Smooth muscle cell (in vitro differentiated cells): ENCODE results near the gene TEX14. TPM values are rescaled to one million over a fixed set of nuclear protein-coding genes. Genes with fewer than 3 reads are reported as not detected.

Experiments
- DNase-seq: peaks from one replicate; lab custom pipeline; 2025; ENCODE audit not compliant: unreplicated experiment; lab: John Stamatoyannopoulos, UW
- H2AFZ ChIP-seq: fragments of 200-600 bp; sonication (generic); 2 replicates; pipeline ENCODE4 v1.6.0; 2016; ENCODE audit warnings: antibody characterized with exemption, low read depth, mild to moderate bottlenecking
- H3F3A ChIP-seq: fragments of 200-600 bp; sonication (generic); 2 replicates; pipeline ENCODE4 v1.6.0; 2017; ENCODE audit warnings: antibody characterized with exemption, low read depth
- H3K27ac ChIP-seq: fragments of 200-600 bp; sonication (generic); 2 replicates; pipeline ENCODE4 v1.5.1; 2016; ENCODE audit warnings: low read depth, mild to moderate bottlenecking
- H3K27me3 ChIP-seq: fragments of 200-600 bp; sonication (generic); 2 replicates; pipeline ENCODE4 v1.6.1; 2016; ENCODE audit warnings: low read depth, mild to moderate bottlenecking
- H3K36me3 ChIP-seq: fragments of 200-600 bp; sonication (generic); 2 replicates; pipeline ENCODE4 v1.5.1; 2016; ENCODE audit warnings: low read depth
- H3K4me1 ChIP-seq: fragments of 200-600 bp; sonication (generic); 2 replicates; pipeline ENCODE4 v1.5.1; 2016; ENCODE audit warnings: low read depth
- H3K4me2 ChIP-seq: fragments of 200-600 bp; sonication (generic); 2 replicates; pipeline ENCODE4 v1.6.0; 2016; ENCODE audit warnings: mild to moderate bottlenecking
- H3K4me3 ChIP-seq: fragments of 200-600 bp; sonication (generic); 2 replicates; pipeline ENCODE4 v1.5.1; 2016; ENCODE audit warnings: mild to moderate bottlenecking
- H3K79me2 ChIP-seq: fragments of 200-600 bp; sonication (generic); 2 replicates; pipeline ENCODE4 v1.6.0; 2016; ENCODE audit warnings: low read depth, mild to moderate bottlenecking
- H3K9ac ChIP-seq: fragments of 200-600 bp; sonication (generic); 2 replicates; pipeline ENCODE4 v1.6.0; 2016; ENCODE audit warnings: low read depth
- H3K9me3 ChIP-seq: fragments of 200-600 bp; sonication (generic); replicated peaks from 2 replicates; pipeline ENCODE4 v1.5.1; 2016; ENCODE audit warnings: low read depth
- H4K20me1 ChIP-seq: fragments of 200-600 bp; sonication (generic); 2 replicates; pipeline ENCODE4 v1.6.0; 2016; ENCODE audit warnings: low read depth
- CTCF ChIP-seq: fragments of 200-600 bp; sonication (generic); IDR thresholded peaks from 2 replicates; pipeline ENCODE4 v1.5.1; 2017; ENCODE audit warnings: borderline replicate concordance, mild to moderate bottlenecking, antibody characterized with exemption; ENCODE audit not compliant: insufficient read depth, poor library complexity, severe bottlenecking
- WGBS: methylation state at CpG from one replicate; pipeline ENCODE4 v1.1.7; 2016; ENCODE audit warnings: low lambda C conversion rate; 5-methylcytosine and 5-hydroxymethylcytosine counted together
- polyA plus RNA-seq: library from polyadenylated mRNA; unstranded; fragments of >200 nt; fragmentation: Nextera tagmentation; extraction: Ambion mirVana; gene quantifications from 2 replicates; pipeline ENCODE4 v1.2.1, GENCODE V29; 2016
- total RNA-seq: library from RNA; depleted of rRNA; stranded (reverse); fragments of >200 nt; gene quantifications from 2 replicates; pipeline ENCODE4 v1.2.3, GENCODE V29; 2014

Gene TEX14
- total and polyA plus RNA-seq, 2 experiments from 2014 or later = 0.04 TPM; not detected in 1

DNA sequence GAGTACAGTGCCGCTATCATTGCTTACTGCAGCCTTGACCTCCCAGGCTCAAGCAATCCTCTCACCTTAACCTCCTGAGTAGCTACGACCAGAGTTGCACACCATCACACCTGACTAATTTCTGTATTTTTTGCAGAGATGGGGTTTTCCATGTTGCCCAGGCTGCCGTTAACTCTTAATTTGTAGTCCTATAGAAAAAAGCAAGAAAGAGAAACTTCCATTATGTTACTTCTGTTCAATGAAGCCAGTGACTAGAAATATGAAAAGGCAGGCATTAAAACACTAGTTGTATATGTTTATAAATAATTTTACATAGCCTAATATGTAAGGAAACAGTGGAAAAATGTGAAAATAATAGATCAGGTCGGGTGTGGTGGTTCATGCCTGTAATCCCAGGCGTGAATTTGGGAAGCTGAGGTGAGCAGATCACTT is 10.2 kb upstream of the TEX14 start:
- Histone ChIP-seq H3K9ac (no peak overlapping the region), H3F3A (no peaks in the 10 kb centered on the region), H3K79me2 (no peaks in the 10 kb centered on the region), H3K36me3 (no peaks in the 10 kb centered on the region), H3K4me1 (peaks cover 9% of the 10 kb centered on the region), H3K27ac (no peak overlapping the region), H3K4me3 (no peak overlapping the region), H3K9me3 (no peaks in the 10 kb centered on the region), H2AFZ (no peak overlapping the region), H3K27me3 (no peaks in the 10 kb centered on the region), H3K4me2 (no peak overlapping the region), H4K20me1 (no peaks in the 10 kb centered on the region)
- TF ChIP-seq CTCF = no peak
- DNase-seq = no peak
- 95% methylated on average over 5 of the region's 5 CpGs for WGBS

DNA sequence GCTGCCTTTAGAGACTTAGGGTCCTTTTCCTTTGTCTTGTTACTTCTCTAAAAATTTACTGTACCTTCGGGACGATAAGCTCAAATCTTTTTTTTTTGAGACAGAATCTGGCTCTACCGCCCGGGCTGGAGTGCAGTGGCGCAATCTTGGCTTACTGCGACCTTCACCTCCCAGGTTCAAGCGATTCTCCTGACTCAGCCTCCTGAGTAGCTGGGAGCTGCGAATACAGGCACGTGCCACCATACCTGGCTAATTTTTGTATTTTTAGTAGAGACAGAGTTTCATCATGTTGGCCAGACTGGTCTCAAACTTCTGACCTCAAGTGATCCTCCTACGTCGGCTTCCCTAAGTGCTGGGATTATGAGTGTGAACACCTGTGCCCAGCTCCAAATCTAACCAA is 7.9 kb upstream of the TEX14 start:
- 98% methylated on average over 11 of the region's 11 CpGs for WGBS
- Histone ChIP-seq H4K20me1 (no peaks in the 10 kb centered on the region), H3F3A (no peaks in the 10 kb centered on the region), H3K9ac (no peak overlapping the region), H3K36me3 (no peaks in the 10 kb centered on the region), H3K9me3 (no peaks in the 10 kb centered on the region), H3K27ac (no peak overlapping the region), H2AFZ (no peak overlapping the region), H3K4me3 (no peak overlapping the region), H3K4me2 (no peak overlapping the region), H3K79me2 (no peaks in the 10 kb centered on the region), H3K4me1 (peaks cover 9% of the 10 kb centered on the region), H3K27me3 (no peaks in the 10 kb centered on the region)
- TF ChIP-seq CTCF = no peak
- DNase-seq = no peak

GRCh38 chr17:58694826-58695225 is 3.0 kb upstream of the TEX14 start:
- peaks cover 12% of the 10 kb centered on the region for H3K4me1 ChIP-seq
- no peaks in the 10 kb centered on the region for H3K27me3 ChIP-seq
- H3K79me2 ChIP-seq = peaks cover 3% of the 10 kb centered on the region
- no peak overlapping the region for H3K4me3 ChIP-seq
- no peak for DNase-seq
- H3F3A ChIP-seq = no peaks in the 10 kb centered on the region
- WGBS = 92% methylated on average over 1 of the region's 1 CpG
- H3K9ac ChIP-seq = no peak overlapping the region
- H3K27ac ChIP-seq = no peak overlapping the region
- H3K9me3 ChIP-seq = no peaks in the 10 kb centered on the region
- no peaks in the 10 kb centered on the region for H3K36me3 ChIP-seq
- H2AFZ ChIP-seq = no peak overlapping the region
- no peaks in the 10 kb centered on the region for H4K20me1 ChIP-seq
- no peak overlapping the region for H3K4me2 ChIP-seq
- TF ChIP-seq CTCF = no peak

DNA sequence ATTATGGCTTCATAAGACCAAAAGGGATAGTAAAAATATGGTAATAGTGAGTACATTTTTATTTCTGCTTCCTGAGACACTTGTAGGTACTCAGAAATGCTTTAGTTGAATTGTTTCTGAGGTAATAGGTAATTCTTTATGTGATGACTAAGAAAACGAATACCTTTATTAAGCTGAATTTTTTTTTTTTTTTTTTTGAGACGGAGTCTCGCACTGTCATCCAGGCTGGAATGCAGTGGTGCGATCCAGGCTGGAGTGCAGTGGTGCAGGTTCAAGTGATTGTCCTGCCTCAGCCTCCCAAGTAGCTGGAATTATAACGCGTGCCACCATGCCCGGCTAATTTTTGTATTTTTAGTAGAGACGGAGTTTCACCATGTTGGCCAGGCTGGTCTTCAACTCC is 2.5 kb upstream of the TEX14 start:
- no peaks in the 10 kb centered on the region for H4K20me1 ChIP-seq
- H3K4me1 ChIP-seq = peaks cover 12% of the 10 kb centered on the region
- no peak overlapping the region for H3K9ac ChIP-seq
- H3K4me2 ChIP-seq = no peak overlapping the region
- H3K36me3 ChIP-seq = no peaks in the 10 kb centered on the region
- H3F3A ChIP-seq = no peaks in the 10 kb centered on the region
- TF ChIP-seq CTCF = no peak
- no peaks in the 10 kb centered on the region for H3K9me3 ChIP-seq
- H3K27me3 ChIP-seq = no peaks in the 10 kb centered on the region
- no peak overlapping the region for H3K4me3 ChIP-seq
- H2AFZ ChIP-seq = no peak overlapping the region
- H3K27ac ChIP-seq = no peak overlapping the region
- DNase-seq = no peak
- H3K79me2 ChIP-seq = peaks cover 3% of the 10 kb centered on the region
- WGBS = 91% methylated on average over 8 of the region's 8 CpGs
